Measurements from ENCODE around the gene PHACTR3. TPM values are rescaled to one million over a fixed set of nuclear protein-coding genes. Genes with fewer than 3 reads are reported as not detected.

The PHACTR3 gene
- total and polyA plus RNA-seq, 2 of the 8 experiments (the other 6 are each of a cell fraction or from before 2014, with no cell fraction given): 0.05 to 0.13 TPM

DNA sequence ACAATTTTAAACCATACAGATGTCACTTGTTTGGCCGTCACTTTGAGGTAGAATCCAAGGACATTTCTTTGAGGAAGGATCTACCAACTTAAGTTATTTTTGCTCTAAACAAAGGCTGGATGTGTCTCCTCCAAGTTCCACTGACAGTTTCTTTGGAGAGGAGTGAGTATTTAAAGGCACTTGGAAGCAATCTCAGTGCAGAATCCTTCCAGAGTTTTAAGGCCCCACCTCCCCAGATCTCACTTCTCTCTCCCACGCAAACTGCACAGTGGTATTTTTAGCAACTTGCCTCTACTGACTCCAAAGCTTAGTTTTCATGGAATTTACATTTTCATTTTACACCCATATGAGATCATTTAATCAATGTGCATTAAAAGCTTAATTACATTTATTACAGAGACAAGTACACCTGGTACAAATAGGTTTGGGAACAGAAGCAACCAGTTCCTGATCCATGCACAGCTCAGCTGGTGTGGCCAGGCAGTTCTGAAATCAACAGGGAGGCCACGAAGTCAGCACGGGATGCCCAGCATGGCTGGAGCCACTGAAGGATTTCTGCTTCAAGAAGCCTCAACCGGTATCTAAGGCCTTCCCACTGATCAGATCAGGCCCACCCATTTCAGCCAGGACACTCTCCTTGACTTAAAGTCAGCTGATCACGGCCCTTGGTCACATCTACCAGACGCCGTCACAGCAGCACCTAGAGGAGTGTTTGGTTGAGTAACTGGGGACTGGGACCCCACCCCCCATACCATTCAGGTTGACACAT, 219.3 kb downstream of the PHACTR3 start:
- no peak overlapping the region for H3K4ac ChIP-seq (replicated peaks; ENCODE audit: insufficient read length, low read depth, low read length)

More for the DNA sequence above, 219.3 kb downstream of the PHACTR3 start:
- Histone ChIP-seq H3K79me2 (ENCODE audit: control insufficient read depth in 1 of 2, insufficient read depth in 2 of 2, low read length in 2 of 2) (no peaks in the 10 kb centered on the region), H3K23ac (ENCODE audit: insufficient read length) (no peak overlapping the region), H4K5ac (ENCODE audit: insufficient read length, low read depth, low read length) (no peak overlapping the region), H3K18ac (ENCODE audit: extremely low read depth, low read length) (no peak overlapping the region), H3K4me1 (replicated peaks in 1 of 4; ENCODE audit: control insufficient read depth in 3 of 4, insufficient read depth in 4 of 4, low read length in 3 of 4) (peaks cover 0 to 7% (median 0%) of the 10 kb centered on the region in 4 experiments; a peak in 1 of 7 replicates), H3K9ac (replicated peaks in 1 of 4; ENCODE audit: extremely low read depth in 1 of 4, low read depth in 3 of 4, low read length in 3 of 4) (no peak overlapping the region), H2BK120ac (replicated peaks; ENCODE audit: low read depth, low read length) (no peak overlapping the region), H3K23me2 (ENCODE audit: low read depth, low read length) (no peaks in the 10 kb centered on the region), H4K91ac (replicated peaks; ENCODE audit: insufficient read length, low read length) (no peak overlapping the region), H2BK12ac (ENCODE audit: low read depth, low read length) (no peak overlapping the region), H2AFZ (ENCODE audit: low read length) (no peak overlapping the region), H3K27ac (ENCODE audit: low read depth, low read length) (no peak overlapping the region), H4K20me1 (replicated peaks in 1 of 2; ENCODE audit: control insufficient read depth in 1 of 2, insufficient read depth in 2 of 2, low read length in 2 of 2) (peaks cover 0 to 1% of the 10 kb centered on the region in 2 experiments), H2BK20ac (ENCODE audit: low read length) (no peak overlapping the region), H3K14ac (ENCODE audit: insufficient read length) (no peak overlapping the region), H3K36me3 (ENCODE audit: control insufficient read depth in 2 of 4, insufficient read depth in 4 of 4, low read length in 3 of 4) (no peaks in the 10 kb centered on the region; a peak in 1 of 8 replicates), H2AK5ac (ENCODE audit: low read depth, low read length) (no peak overlapping the region), H3K4me3 (ENCODE audit: extremely low read depth in 1 of 4, insufficient read depth in 2 of 4, low read depth in 3 of 4, low read length in 4 of 4) (no peak overlapping the region), H2BK15ac (ENCODE audit: low read length) (no peak overlapping the region), H2BK5ac (ENCODE audit: low read depth, low read length) (no peak overlapping the region), H4K8ac (ENCODE audit: extremely low read depth, insufficient read depth, low read length) (no peak overlapping the region), H3K56ac (replicated peaks; ENCODE audit: insufficient read length, low read depth, low read length) (no peak overlapping the region), H3K27me3 (replicated peaks in 1 of 4; ENCODE audit: control insufficient read depth in 3 of 4, extremely low read depth in 1 of 4, insufficient read depth in 3 of 4, low read length in 3 of 4) (no peaks in the 10 kb centered on the region; a peak in 1 of 7 replicates), H3K79me1 (ENCODE audit: low read depth, low read length) (no peaks in the 10 kb centered on the region), H3K4me2 (ENCODE audit: insufficient read depth in 1 of 2, low read depth in 2 of 2, low read length in 2 of 2) (no peak overlapping the region), H3K9me3 (ENCODE audit: insufficient read depth in 2 of 2, low read depth in 1 of 2, low read length in 1 of 2) (peaks cover 87 to 98% of the 10 kb centered on the region in 2 experiments)
- FAIRE-seq (no peak), DNase-seq (ENCODE audit: low read depth in 1 of 2, low spot score in 2 of 2) (peak in 1 of 2 experiments; percentile 30)
- POLR2A ChIA-PET (ENCODE audit: partially characterized antibody): no interaction called here
- no peak for TF ChIP-seq POU5F1 (IDR thresholded peaks at IDR 0.05; ENCODE audit: low read depth, low read length)
- no peak for TF ChIP-seq ATF2 (IDR thresholded peaks at IDR 0.05; ENCODE audit: low read length)
- TF ChIP-seq RXRA (IDR thresholded peaks at IDR 0.05; ENCODE audit: insufficient read depth, low read depth, low read length): no peak
- TF ChIP-seq SIN3A (conservative IDR thresholded peaks at IDR 0.05 in 1 of 2, IDR thresholded peaks at IDR 0.05 in 1 of 2; ENCODE audit: low read depth in 1 of 2, low read length in 2 of 2): no peak
- no peak for TF ChIP-seq TCF12 (IDR thresholded peaks at IDR 0.05; ENCODE audit: low read depth, low read length)
- TF ChIP-seq KDM4A (IDR thresholded peaks at IDR 0.05; ENCODE audit: low read depth, low read length, severe bottlenecking): no peak
- WGBS, 2 experiments (ENCODE audit: extremely low coverage in 1 of 2, insufficient coverage in 1 of 2, insufficient read length in 1 of 2, insufficient replicate concordance in 2 of 2, low coverage in 1 of 2, low lambda C conversion rate in 2 of 2, missing lambda C conversion rate in 1 of 2): 81% methylated on average over 8 of the region's 8 CpGs; no CpG with 5 or more reads in 1 of the 2 experiments
- CTCF ChIA-PET (ENCODE audit: partially characterized antibody): interaction anchor here (1.1 to 1.2 kb wide), 2 partner anchors 26 to 252 kb away, joined by 3 read pairs; no protein-coding TSS in a partner anchor
